ENCODE results near the gene COMMD2.

GRCh38 chr3:149781211-149781610 is 28.9 kb upstream of the COMMD2 start:
- TF ChIP-seq POLR2AphosphoS5 (IDR thresholded peaks at IDR 0.05): no peak
- TF ChIP-seq POLR2A (IDR thresholded peaks at IDR 0.05): no peak
- no peak for TF ChIP-seq CTCF (IDR thresholded peaks at IDR 0.05)
